CD14-positive monocyte (primary cell): ENCODE data around the gene SMC3. TPM values are rescaled to one million over a fixed set of nuclear protein-coding genes. Genes with fewer than 3 reads are reported as not detected.

Experiments
- DNase-seq, 3 donors: peaks; one replicate each; pipeline ENCODE4 v3.0.0-alpha.2; 2011 to 2022
- H2AFZ ChIP-seq: 2 replicates; pipeline ENCODE4 v1.6.0; 2012; ENCODE audit warnings: mild to moderate bottlenecking, low read depth, low read length, inconsistent platforms; ENCODE audit not compliant: insufficient read depth, poor library complexity, severe bottlenecking
- H3K27ac ChIP-seq, 2 donors: 1 replicate in 1 of 2; 2 replicates in 1 of 2; pipeline ENCODE4 v1.5.1; 2012 to 2013; ENCODE audit warnings: low read length in 2 of 2, control low read depth in 1 of 2, inconsistent platforms in 1 of 2, low read depth in 1 of 2, mild to moderate bottlenecking in 1 of 2
- H3K27me3 ChIP-seq, 2 donors: one replicate each; pipeline versions ENCODE4 v1.6.0 to v1.6.1; 2011 to 2013; ENCODE audit warnings: low read length in 2 of 2; ENCODE audit not compliant: control insufficient read depth in 2 of 2, insufficient read depth in 2 of 2
- H3K36me3 ChIP-seq, 2 donors: replicated peaks in 1 of 2; 1 replicate in 1 of 2; 2 replicates in 1 of 2; pipeline versions ENCODE4 v1.5.1 to v1.6.1; 2012 to 2013; ENCODE audit warnings: low read length in 2 of 2, control low read depth in 1 of 2, inconsistent platforms in 1 of 2, mild to moderate bottlenecking in 1 of 2; ENCODE audit not compliant: insufficient read depth in 2 of 2, control insufficient read depth in 1 of 2
- H3K4me1 ChIP-seq, 2 donors: 1 replicate in 1 of 2; 2 replicates in 1 of 2; pipeline versions ENCODE4 v1.5.1 to v1.6.1; 2012 to 2013; ENCODE audit warnings: low read length in 2 of 2, control low read depth in 1 of 2, inconsistent platforms in 1 of 2, mild to moderate bottlenecking in 1 of 2, moderate library complexity in 1 of 2; ENCODE audit not compliant: insufficient read depth in 2 of 2, control insufficient read depth in 1 of 2
- H3K4me2 ChIP-seq: replicated peaks from 2 replicates; pipeline ENCODE3; 2012; ENCODE audit warnings: low read length, moderate library complexity, mild to moderate bottlenecking; ENCODE audit not compliant: poor library complexity, severe bottlenecking; ENCODE audit errors: extremely low read depth
- H3K4me3 ChIP-seq, 3 experiments: fragments of 200-600 bp in 1 of 3; sonication (generic) in 1 of 3; replicated peaks in 1 of 3; 1 replicate in 2 of 3; 2 replicates in 1 of 3; pipeline ENCODE4 v1.5.1; 2011 to 2013; ENCODE audit warnings: low read length in 3 of 3, mild to moderate bottlenecking in 3 of 3, control low read depth in 2 of 3, low read depth in 2 of 3, inconsistent platforms in 1 of 3, moderate library complexity in 1 of 3
- H3K79me2 ChIP-seq: 2 replicates; pipeline ENCODE4 v1.6.0; 2012; ENCODE audit warnings: mild to moderate bottlenecking, control low read depth, inconsistent platforms, low read length, moderate library complexity; ENCODE audit not compliant: insufficient read depth
- H3K9ac ChIP-seq: 2 replicates; pipeline ENCODE4 v1.6.0; 2017; ENCODE audit warnings: low read length, mild to moderate bottlenecking; ENCODE audit not compliant: insufficient read depth, poor library complexity, severe bottlenecking
- H3K9me3 ChIP-seq, 2 donors: replicated peaks in 1 of 2; 1 replicate in 1 of 2; 2 replicates in 1 of 2; pipeline versions ENCODE4 v1.5.1 to v1.6.1; 2012 to 2013; ENCODE audit warnings: low read length in 2 of 2, control low read depth in 1 of 2; ENCODE audit not compliant: control insufficient read depth in 1 of 2, insufficient read depth in 1 of 2
- H4K20me1 ChIP-seq: 2 replicates; pipeline ENCODE4 v1.6.0; 2012; ENCODE audit warnings: mild to moderate bottlenecking, low read length, control low read depth, moderate library complexity; ENCODE audit not compliant: insufficient read depth
- H3K27ac Mint-ChIP-seq, 7 donors: one replicate each; pipeline ENCODE4 v1.8.0; 2020; ENCODE audit warnings: mild to moderate bottlenecking in 7 of 7, mixed read lengths in 7 of 7, moderate library complexity in 6 of 7, inconsistent platforms in 2 of 7
- H3K27me3 Mint-ChIP-seq, 3 donors: one replicate each; pipeline ENCODE4 v1.8.0; 2021 to 2022; ENCODE audit warnings: low read depth in 3 of 3, mild to moderate bottlenecking in 3 of 3, mixed read lengths in 3 of 3, moderate library complexity in 3 of 3, inconsistent platforms in 1 of 3
- H3K36me3 Mint-ChIP-seq, 2 donors: one replicate each; pipeline ENCODE4 v1.8.0; 2020; ENCODE audit warnings: mixed read lengths in 2 of 2, inconsistent platforms in 1 of 2, mild to moderate bottlenecking in 1 of 2
- H3K4me1 Mint-ChIP-seq: one replicate; pipeline ENCODE4 v1.8.0; 2020; ENCODE audit warnings: mild to moderate bottlenecking, mixed read lengths
- H3K4me3 Mint-ChIP-seq, 2 donors: one replicate each; pipeline ENCODE4 v1.8.0; 2020; ENCODE audit warnings: mild to moderate bottlenecking in 2 of 2, mixed read lengths in 2 of 2, moderate library complexity in 1 of 2
- H3K9me3 Mint-ChIP-seq, 7 donors: one replicate each; pipeline ENCODE4 v1.8.0; 2020 to 2022; ENCODE audit warnings: mixed read lengths in 7 of 7, mild to moderate bottlenecking in 6 of 7, moderate library complexity in 6 of 7, inconsistent platforms in 2 of 7
- CTCF ChIP-seq: fragments of 200-600 bp; IDR thresholded peaks from one replicate; pipeline ENCODE4 v1.8.0; 2022; ENCODE audit warnings: antibody characterized with exemption, mild to moderate bottlenecking
- WGBS: methylation state at CpG from one replicate; pipeline ENCODE4 v1.1.5; 2013; ENCODE audit warnings: missing lambda C conversion rate; ENCODE audit not compliant: insufficient coverage; 5-methylcytosine and 5-hydroxymethylcytosine counted together
- intact Hi-C, 2 donors: fragments of 100-400 bp; cut with micrococcal nuclease; formaldehyde crosslinking; loops; one replicate each; pipeline versions ENCODE4 v1.15.0 to v1.15.1; 2023
- polyA plus RNA-seq, 3 donors: library from polyadenylated mRNA; depleted of rRNA in 1 of 3; unstranded in 2 of 3; stranded (reverse) in 1 of 3; fragments of 300-500 nt in 2 of 3; fragments of >200 nt in 1 of 3; fragmentation: Illumina TruSeq in 2 of 3; gene quantifications; 1 replicate in 2 of 3; 2 replicates in 1 of 3; pipeline ENCODE4 v1.2.3, GENCODE V29; 2012 to 2021

The SMC3 gene
- polyA plus RNA-seq, 3 donors, result 5.0 to 33.9 (median 21.1) TPM

GRCh38 chr10:110601581-110601980, 34.1 kb downstream of the SMC3 start:
- Histone ChIP-seq H2AFZ (no peak overlapping the region), H3K4me1 (no peaks in the 10 kb centered on the region), H3K9ac (no peak overlapping the region), H3K79me2 (no peaks in the 10 kb centered on the region), H3K4me3 (no peak overlapping the region), H3K9me3 (no peaks in the 10 kb centered on the region), H3K4me2 (no peak overlapping the region), H3K36me3 (peaks cover 76 to 100% of the 10 kb centered on the region in 2 donors), H3K27me3 (no peaks in the 10 kb centered on the region), H4K20me1 (no peaks in the 10 kb centered on the region), H3K27ac (no peak overlapping the region)
- H3K4me1 Mint-ChIP-seq, result no peaks in the 10 kb centered on the region
- H3K27me3 Mint-ChIP-seq, result peaks cover 0 to 1% (median 0%) of the 10 kb centered on the region in 3 donors
- intact Hi-C loops, result no loop called here
- WGBS, result 100% methylated on average over 3 of the region's 4 CpGs
- DNase-seq, result no peak
- no peak overlapping the region for H3K27ac Mint-ChIP-seq
- H3K36me3 Mint-ChIP-seq, result peaks cover 64 to 80% of the 10 kb centered on the region in 2 donors
- no peak overlapping the region for H3K4me3 Mint-ChIP-seq
- TF ChIP-seq CTCF, result no peak
- H3K9me3 Mint-ChIP-seq, result no peaks in the 10 kb centered on the region

GRCh38 chr10:110608087-110608486, 40.6 kb downstream of the SMC3 start:
- peaks cover 29 to 53% of the 10 kb centered on the region in 2 donors for H3K36me3 Mint-ChIP-seq
- H3K4me2 ChIP-seq, result no peak overlapping the region
- no peak overlapping the region for H3K4me3 Mint-ChIP-seq
- H3K27ac ChIP-seq, result no peak overlapping the region
- H3K27me3 Mint-ChIP-seq, result no peaks in the 10 kb centered on the region
- no peak for TF ChIP-seq CTCF
- DNase-seq, result no peak
- WGBS, result 100% methylated on average over 1 of the region's 6 CpGs
- no peaks in the 10 kb centered on the region for H3K27me3 ChIP-seq
- H3K9me3 ChIP-seq, result no peaks in the 10 kb centered on the region
- no peaks in the 10 kb centered on the region for H3K79me2 ChIP-seq
- H3K9me3 Mint-ChIP-seq, result no peaks in the 10 kb centered on the region
- intact Hi-C loops, result no loop called here
- H4K20me1 ChIP-seq, result no peaks in the 10 kb centered on the region
- peaks cover 5% of the 10 kb centered on the region for H3K4me1 Mint-ChIP-seq
- H3K4me1 ChIP-seq, result no peaks in the 10 kb centered on the region
- H3K4me3 ChIP-seq, result no peak overlapping the region
- peaks cover 33 to 50% of the 10 kb centered on the region in 2 donors for H3K36me3 ChIP-seq
- peak overlapping the region in 1 of 7 donors; percentile 45 for H3K27ac Mint-ChIP-seq
- no peak overlapping the region for H3K9ac ChIP-seq
- H2AFZ ChIP-seq, result no peak overlapping the region
